ENCODE data around the gene TEX44.
"Not testable (repeated sequence)": the region's sequence is repeated elsewhere in the genome, so short reads cannot be mapped to it uniquely, and the experiment has no call there.

TEX44 gene

GRCh38 chr2:231592636-231593145, at the start of gene TEX44:
TSS of gene TEX44 (plus strand) at chr2:231592864. CDS start at chr2:231592952, 88 bp downstream.
- FAIRE-seq, result no peak

- no peak for FAIRE-seq
These were observed 47.4 kb upstream of the TEX44 start for GRCh38 chr2:231545105-231545902.

GRCh38 chr2:231546014-231546715, 46.5 kb upstream of the TEX44 start:
- FAIRE-seq, result no peak

- no peak for FAIRE-seq
These were observed 45.2 kb upstream of the TEX44 start for GRCh38 chr2:231547315-231548110.

GRCh38 chr2:231548752-231549151, 43.9 kb upstream of the TEX44 start:
- FAIRE-seq, result no peak

- FAIRE-seq, result no peak
These were observed 43.0 kb upstream of the TEX44 start for GRCh38 chr2:231549446-231550239.

- FAIRE-seq, result no peak
These were observed 39.9 kb upstream of the TEX44 start for GRCh38 chr2:231552752-231553151.

- no peak for FAIRE-seq
These were observed 38.3 kb upstream of the TEX44 start for GRCh38 chr2:231554327-231554726.

GRCh38 chr2:231554748-231555545, 37.7 kb upstream of the TEX44 start:
- FAIRE-seq, result no peak

- FAIRE-seq, result not testable (repeated sequence)
These were observed 36.2 kb upstream of the TEX44 start for GRCh38 chr2:231556496-231556895.

GRCh38 chr2:231556981-231557380, 35.7 kb upstream of the TEX44 start:
- FAIRE-seq, result no peak

- FAIRE-seq, result peak; percentile 85
These were observed 35.0 kb upstream of the TEX44 start for GRCh38 chr2:231557571-231558217.

GRCh38 chr2:231563378-231563961, 29.2 kb upstream of the TEX44 start:
- no peak for FAIRE-seq

GRCh38 chr2:231565887-231566594, 26.6 kb upstream of the TEX44 start:
- no peak for FAIRE-seq

- no peak for FAIRE-seq
These were observed 25.5 kb upstream of the TEX44 start for GRCh38 chr2:231567159-231567558.

- no peak for FAIRE-seq
These were observed 24.4 kb upstream of the TEX44 start for GRCh38 chr2:231568098-231568784.

GRCh38 chr2:231568785-231569435, 23.8 kb upstream of the TEX44 start:
- no peak for FAIRE-seq

GRCh38 chr2:231570915-231571314, 21.7 kb upstream of the TEX44 start:
- FAIRE-seq, result not testable (repeated sequence)

All from A204.1 (cell line).